ENCODE measurements around the gene SH3RF3. TPM values are rescaled to one million over a fixed set of nuclear protein-coding genes. Genes with fewer than 3 reads are reported as not detected.

SH3RF3 gene
- total RNA-seq, 6 donors from 2014 or later = 4.1 to 21.0 (median 8.0) TPM

GRCh38 chr2:109185821-109186570, 57.0 kb downstream of the SH3RF3 start:
- Histone ChIP-seq H3K27ac (peak overlapping the region; percentile 48 to 66 (median 56)), H3K9me3 (no peaks in the 10 kb centered on the region), H3K27me3 (no peaks in the 10 kb centered on the region), H3K4me3 (no peak overlapping the region), H3K4me1 (peaks cover 6 to 15% (median 12%) of the 10 kb centered on the region in 4 donors), H3K36me3 (no peaks in the 10 kb centered on the region)
- DNase-seq (peak in 1 of 2 donors; percentile 86), ATAC-seq (ENCODE audit: low FRiP score in 2 of 2) (peak; percentile 46 to 52)
- 70 to 79% methylated on average over 16 of the region's 16 CpGs for WGBS, 2 donors
- TF ChIP-seq EP300 (IDR thresholded peaks at IDR 0.05) (no peak), POLR2AphosphoS5 (IDR thresholded peaks at IDR 0.05) (peak in 1 of 2 donors; percentile 16)
- TF ChIP-seq, protein P1, sequence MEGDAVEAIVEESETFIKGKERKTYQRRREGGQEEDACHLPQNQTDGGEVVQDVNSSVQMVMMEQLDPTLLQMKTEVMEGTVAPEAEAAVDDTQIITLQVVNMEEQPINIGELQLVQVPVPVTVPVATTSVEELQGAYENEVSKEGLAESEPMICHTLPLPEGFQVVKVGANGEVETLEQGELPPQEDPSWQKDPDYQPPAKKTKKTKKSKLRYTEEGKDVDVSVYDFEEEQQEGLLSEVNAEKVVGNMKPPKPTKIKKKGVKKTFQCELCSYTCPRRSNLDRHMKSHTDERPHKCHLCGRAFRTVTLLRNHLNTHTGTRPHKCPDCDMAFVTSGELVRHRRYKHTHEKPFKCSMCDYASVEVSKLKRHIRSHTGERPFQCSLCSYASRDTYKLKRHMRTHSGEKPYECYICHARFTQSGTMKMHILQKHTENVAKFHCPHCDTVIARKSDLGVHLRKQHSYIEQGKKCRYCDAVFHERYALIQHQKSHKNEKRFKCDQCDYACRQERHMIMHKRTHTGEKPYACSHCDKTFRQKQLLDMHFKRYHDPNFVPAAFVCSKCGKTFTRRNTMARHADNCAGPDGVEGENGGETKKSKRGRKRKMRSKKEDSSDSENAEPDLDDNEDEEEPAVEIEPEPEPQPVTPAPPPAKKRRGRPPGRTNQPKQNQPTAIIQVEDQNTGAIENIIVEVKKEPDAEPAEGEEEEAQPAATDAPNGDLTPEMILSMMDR (IDR thresholded peaks at IDR 0.05) = no peak

DNA sequence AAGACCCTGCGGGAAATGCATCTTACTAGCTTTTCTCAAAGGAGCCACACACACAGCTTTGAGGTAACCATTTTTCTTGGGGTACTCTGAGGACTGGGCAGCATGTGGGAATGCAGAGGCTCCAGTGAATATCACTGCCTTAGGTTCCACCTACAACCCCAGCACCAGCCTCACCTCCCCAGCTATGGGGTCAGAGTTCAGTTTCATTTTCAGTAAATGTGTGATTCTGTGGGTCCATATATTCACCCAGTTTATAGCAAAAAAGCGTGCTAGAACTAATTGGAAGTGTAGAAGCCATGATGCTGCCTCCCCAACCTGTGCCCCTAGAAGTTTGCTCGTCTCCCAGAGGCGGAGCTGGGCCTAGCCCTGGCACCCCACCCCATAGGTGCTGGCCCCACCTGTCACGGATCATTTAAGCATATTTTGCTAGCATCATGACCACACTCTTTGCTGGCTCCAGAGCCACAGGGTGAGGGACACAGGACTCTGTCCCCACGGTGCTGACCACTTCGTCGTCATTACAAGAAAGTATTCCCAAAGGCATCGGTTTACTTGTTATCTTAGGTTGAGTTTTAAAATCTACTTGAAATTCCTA, 57.7 kb downstream of the SH3RF3 start:
- Histone ChIP-seq H3K27me3 (no peaks in the 10 kb centered on the region), H3K36me3 (no peaks in the 10 kb centered on the region), H3K4me1 (peaks cover 6 to 15% (median 12%) of the 10 kb centered on the region in 4 donors), H3K4me3 (no peak overlapping the region), H3K9me3 (no peaks in the 10 kb centered on the region), H3K27ac (peak overlapping the region in 3 of 4 donors; percentile 48 to 66 (median 62))
- TF ChIP-seq, protein P1 (IDR thresholded peaks at IDR 0.05) = no peak
- no peak for TF ChIP-seq POLR2A (IDR thresholded peaks at IDR 0.05)
- no peak for TF ChIP-seq POLR2AphosphoS5 (IDR thresholded peaks at IDR 0.05)
- no peak for TF ChIP-seq EP300 (IDR thresholded peaks at IDR 0.05)
- ATAC-seq (ENCODE audit: low FRiP score in 2 of 2) = no peak
- no peak for DNase-seq
- 87 to 91% methylated on average over 7 to 9 of the region's 9 CpGs for WGBS, 2 donors

GRCh38 chr2:109187711-109188495, 58.9 kb downstream of the SH3RF3 start:
- H3K36me3 ChIP-seq = no peaks in the 10 kb centered on the region
- 86 to 95% methylated on average over 11 to 19 of the region's 19 CpGs for WGBS, 2 donors
- no peak for DNase-seq
- peaks cover 6 to 15% (median 12%) of the 10 kb centered on the region in 4 donors for H3K4me1 ChIP-seq
- H3K9me3 ChIP-seq = no peaks in the 10 kb centered on the region
- H3K27ac ChIP-seq = no peak overlapping the region
- no peak overlapping the region for H3K4me3 ChIP-seq
- no peak for ATAC-seq (ENCODE audit: low FRiP score in 2 of 2)
- no peaks in the 10 kb centered on the region for H3K27me3 ChIP-seq
- TF ChIP-seq POLR2AphosphoS5 (IDR thresholded peaks at IDR 0.05) (no peak), POLR2A (IDR thresholded peaks at IDR 0.05) (no peak), EP300 (IDR thresholded peaks at IDR 0.05) (no peak)
- TF ChIP-seq, protein P1 (IDR thresholded peaks at IDR 0.05) = no peak

- Histone ChIP-seq H3K27me3 (no peaks in the 10 kb centered on the region), H3K36me3 (no peaks in the 10 kb centered on the region), H3K27ac (no peak overlapping the region), H3K9me3 (no peaks in the 10 kb centered on the region), H3K4me3 (no peak overlapping the region), H3K4me1 (peaks cover 6 to 15% (median 12%) of the 10 kb centered on the region in 4 donors)
- TF ChIP-seq POLR2AphosphoS5 (IDR thresholded peaks at IDR 0.05) (no peak), POLR2A (IDR thresholded peaks at IDR 0.05) (no peak), EP300 (IDR thresholded peaks at IDR 0.05) (no peak)
- TF ChIP-seq, protein P1 (IDR thresholded peaks at IDR 0.05) = no peak
- ATAC-seq (ENCODE audit: low FRiP score in 2 of 2) (no peak), DNase-seq (no peak)
- 72 to 77% methylated on average over 13 to 14 of the region's 14 CpGs for WGBS, 2 donors
Measured at GRCh38 chr2:109188496-109188890, 59.5 kb downstream of the SH3RF3 start.

All from upper lobe of left lung (tissue), 6 donors.